Omental fat pad (tissue), 4 donors: ENCODE results near the gene CLTA. TPM values are rescaled to one million over a fixed set of nuclear protein-coding genes. Genes with fewer than 3 reads are reported as not detected.
"Not testable (repeated sequence)": the region's sequence is repeated elsewhere in the genome, so short reads cannot be mapped to it uniquely, and the experiment has no call there.

ENCODE experiments used
- ATAC-seq: fragments of 150-250 bp; one replicate; pipeline ENCODE4 v1.9.1; 2016; ENCODE audit warnings: mild to moderate bottlenecking, moderate library complexity; ENCODE audit not compliant: low FRiP score
- DNase-seq: peaks from one replicate; pipeline ENCODE4 v3.0.0-alpha.2; 2019; ENCODE audit warnings: low spot score
- CTCF ChIP-seq, 3 donors: fragments of 450-650 bp; IDR thresholded peaks; one replicate each; pipeline ENCODE4 v1.5.1; 2016 to 2017; ENCODE audit warnings: antibody characterized with exemption in 3 of 3, mild to moderate bottlenecking in 3 of 3, moderate library complexity in 2 of 3
- total RNA-seq, 4 donors: library from RNA; depleted of rRNA; stranded (reverse); fragments of >200 nt; gene quantifications; one replicate each; pipeline ENCODE4 v1.1.0, GENCODE V29; 2016

CLTA gene
- total RNA-seq, 4 donors from 2014 or later = 180 to 187 (median 185) TPM

GRCh38 chr9:36217256-36217968 lies 26.7 kb downstream of the CLTA start:
- no peak for DNase-seq
- no peak for TF ChIP-seq CTCF (IDR thresholded peaks at IDR 0.05)
- ATAC-seq = no peak

- no peak for TF ChIP-seq CTCF (IDR thresholded peaks at IDR 0.05)
- DNase-seq (no peak), ATAC-seq (no peak)
Observed at GRCh38 chr9:36218011-36218410, 27.3 kb downstream of the CLTA start.

GRCh38 chr9:36218411-36218901 lies 27.7 kb downstream of the CLTA start:
- no peak for TF ChIP-seq CTCF (IDR thresholded peaks at IDR 0.05)
- ATAC-seq (no peak), DNase-seq (no peak)

- TF ChIP-seq CTCF (IDR thresholded peaks at IDR 0.05) = no peak
- DNase-seq (no peak), ATAC-seq (no peak)
Observed at GRCh38 chr9:36221667-36222066, 30.9 kb downstream of the CLTA start.

- TF ChIP-seq CTCF (IDR thresholded peaks at IDR 0.05) = no peak
- no peak for ATAC-seq
- DNase-seq = no peak
Observed at GRCh38 chr9:36222449-36222848, 31.7 kb downstream of the CLTA start.

GRCh38 chr9:36237230-36237629 lies 46.5 kb downstream of the CLTA start:
- ATAC-seq (no peak), DNase-seq (no peak)
- TF ChIP-seq CTCF (IDR thresholded peaks at IDR 0.05) = no peak

- ATAC-seq, DNase-seq: not testable (repeated sequence)
Observed at GRCh38 chr9:36239205-36239604, 48.5 kb downstream of the CLTA start.

GRCh38 chr9:36239675-36240074 lies 49.0 kb downstream of the CLTA start:
- not testable (repeated sequence) for ATAC-seq, DNase-seq
